Body of pancreas (tissue), 4 donors: Measurements from ENCODE around the gene TMEM82.

Experiments
- CTCF ChIP-seq, 7 experiments: fragments of 450-650 bp in 4 of 7; fragments of 200-600 bp in 3 of 7; sonication (generic) in 3 of 7; IDR thresholded peaks; one replicate each; pipeline ENCODE4 v1.5.1; 2016 to 2019; ENCODE audit warnings: antibody characterized with exemption in 7 of 7
- POLR2A ChIP-seq, 3 donors: fragments of 450-650 bp; IDR thresholded peaks; one replicate each; pipeline ENCODE4 v1.6.1; 2016; ENCODE audit warnings: antibody characterized with exemption in 3 of 3, mild to moderate bottlenecking in 2 of 3

- TF ChIP-seq CTCF (IDR thresholded peaks at IDR 0.05) (no peak), POLR2A (IDR thresholded peaks at IDR 0.05) (no peak)
Measured at GRCh38 chr1:15765495-15766194, 23.3 kb downstream of the TMEM82 start.
